ENCODE results near the gene GNB4. TPM values are rescaled to one million over a fixed set of nuclear protein-coding genes. Genes with fewer than 3 reads are reported as not detected.

The GNB4 gene
- total and polyA plus RNA-seq, 2 donors (not counting 1 experiment from before 2014, with no cell fraction given) = 7.6 to 24.6 TPM

GRCh38 chr3:179416681-179417080 lies 34.6 kb downstream of the GNB4 start:
- Mint-ChIP-seq H3K4me3 (no peak overlapping the region), H3K27me3 (no peaks in the 10 kb centered on the region), H3K9me3 (ENCODE audit: insufficient read depth) (no peaks in the 10 kb centered on the region), H3K4me1 (no peaks in the 10 kb centered on the region), H3K27ac (no peak overlapping the region)
- no peak overlapping the region for H3K9ac ChIP-seq (ENCODE audit: low read length)
- H3K79me2 ChIP-seq (ENCODE audit: control insufficient read depth, insufficient read depth, low read length) = no peaks in the 10 kb centered on the region
- no peaks in the 10 kb centered on the region for H4K20me1 ChIP-seq (ENCODE audit: control insufficient read depth, insufficient read depth, low read length, poor library complexity, severe bottlenecking)
- H3K4me2 ChIP-seq (replicated peaks; ENCODE audit: low read depth, low read length, poor library complexity, severe bottlenecking) = no peak overlapping the region
- no peak overlapping the region for H3K27ac ChIP-seq (ENCODE audit: low read length in 2 of 2)
- DNase-seq (no peak), ATAC-seq (ENCODE audit: low read depth) (no peak)
- no peak overlapping the region for H2AFZ ChIP-seq (ENCODE audit: insufficient read depth, low read depth, low read length, poor library complexity, severe bottlenecking)
- intact Hi-C loops (cut with micrococcal nuclease) = no loop called here
- POLR2A ChIA-PET = no interaction called here
- CTCF ChIA-PET = interaction anchor here (0.6 to 1.4 kb wide), 3 partner anchors 93 to 233 kb away, joined by 3 read pairs; no protein-coding TSS in a partner anchor
- H3K36me3 ChIP-seq (replicated peaks in 1 of 2; ENCODE audit: control extremely low read depth in 1 of 2, control insufficient read depth in 1 of 2, extremely low read depth in 1 of 2, insufficient read depth in 2 of 2, low read length in 1 of 2) = peaks cover 12 to 20% of the 10 kb centered on the region in 2 experiments
- H3K9me3 ChIP-seq (ENCODE audit: control extremely low read depth in 1 of 3, control insufficient read depth in 2 of 3, insufficient read depth in 1 of 3, low read length in 2 of 3) = no peaks in the 10 kb centered on the region
- WGBS (ENCODE audit: insufficient coverage) = no CpG with 5 or more reads among the region's 2 CpGs
- TF ChIP-seq CTCF (IDR thresholded peaks at IDR 0.05) (no peak), EZH2 (IDR thresholded peaks at IDR 0.05; ENCODE audit: borderline replicate concordance, insufficient read depth, low read depth, low read length, poor library complexity, severe bottlenecking) (no peak)
- H3K27me3 ChIP-seq (replicated peaks in 1 of 4; ENCODE audit: control extremely low read depth in 1 of 4, control insufficient read depth in 3 of 4, insufficient read depth in 4 of 4, low read length in 3 of 4) = no peaks in the 10 kb centered on the region
- H3K4me3 ChIP-seq (ENCODE audit: control extremely low read depth in 1 of 5, extremely low read depth in 1 of 5, insufficient read depth in 1 of 5, low read depth in 2 of 5, low read length in 4 of 5) = no peak overlapping the region
- no peaks in the 10 kb centered on the region for H3K4me1 ChIP-seq (ENCODE audit: control insufficient read depth in 2 of 2, insufficient read depth in 2 of 2, low read length in 2 of 2)

- Histone ChIP-seq H2AFZ (ENCODE audit: insufficient read depth, low read depth, low read length, poor library complexity, severe bottlenecking) (no peak overlapping the region), H3K27ac (ENCODE audit: low read length in 2 of 2) (no peak overlapping the region), H3K9me3 (ENCODE audit: control extremely low read depth in 1 of 3, control insufficient read depth in 2 of 3, insufficient read depth in 1 of 3, low read length in 2 of 3) (no peaks in the 10 kb centered on the region), H3K9ac (ENCODE audit: low read length) (no peak overlapping the region), H3K79me2 (ENCODE audit: control insufficient read depth, insufficient read depth, low read length) (no peaks in the 10 kb centered on the region), H3K36me3 (replicated peaks in 1 of 2; ENCODE audit: control extremely low read depth in 1 of 2, control insufficient read depth in 1 of 2, extremely low read depth in 1 of 2, insufficient read depth in 2 of 2, low read length in 1 of 2) (peaks cover 15 to 20% of the 10 kb centered on the region in 2 experiments), H3K27me3 (replicated peaks in 1 of 4; ENCODE audit: control extremely low read depth in 1 of 4, control insufficient read depth in 3 of 4, insufficient read depth in 4 of 4, low read length in 3 of 4) (no peaks in the 10 kb centered on the region), H3K4me3 (ENCODE audit: control extremely low read depth in 1 of 5, extremely low read depth in 1 of 5, insufficient read depth in 1 of 5, low read depth in 2 of 5, low read length in 4 of 5) (no peak overlapping the region), H4K20me1 (ENCODE audit: control insufficient read depth, insufficient read depth, low read length, poor library complexity, severe bottlenecking) (no peaks in the 10 kb centered on the region), H3K4me2 (replicated peaks; ENCODE audit: low read depth, low read length, poor library complexity, severe bottlenecking) (no peak overlapping the region), H3K4me1 (ENCODE audit: control insufficient read depth in 2 of 2, insufficient read depth in 2 of 2, low read length in 2 of 2) (no peaks in the 10 kb centered on the region)
- DNase-seq (no peak), ATAC-seq (ENCODE audit: low read depth) (no peak)
- ChIA-PET POLR2A (interaction anchor here (0.6 kb wide), 1 partner anchor 141 kb away, joined by 4 read pairs; no protein-coding TSS in a partner anchor), CTCF (interaction anchor here (0.6 kb wide), 1 partner anchor 1862 kb away, joined by 6 read pairs; no protein-coding TSS in a partner anchor)
- H3K4me3 Mint-ChIP-seq = no peak overlapping the region
- WGBS (ENCODE audit: insufficient coverage) = no CpG with 5 or more reads among the region's 4 CpGs
- TF ChIP-seq EZH2 (IDR thresholded peaks at IDR 0.05; ENCODE audit: borderline replicate concordance, insufficient read depth, low read depth, low read length, poor library complexity, severe bottlenecking) (no peak), CTCF (IDR thresholded peaks at IDR 0.05) (no peak)
- intact Hi-C loops (cut with micrococcal nuclease) = no loop called here
- no peaks in the 10 kb centered on the region for H3K27me3 Mint-ChIP-seq
- no peaks in the 10 kb centered on the region for H3K4me1 Mint-ChIP-seq
- H3K9me3 Mint-ChIP-seq (ENCODE audit: insufficient read depth) = no peaks in the 10 kb centered on the region
- no peak overlapping the region for H3K27ac Mint-ChIP-seq
Measured at GRCh38 chr3:179415377-179415776, 35.9 kb downstream of the GNB4 start.

Measured in B cell (primary cell).